GM19438 (cell line): ENCODE results near the gene SNRK.

Experiments used
- ATAC-seq: cut with Tn5 transposase; IDR thresholded peaks from one replicate; pipeline ENCODE4 v1.9.1; 2021; ENCODE audit warnings: low read depth; ENCODE audit not compliant: unreplicated experiment

Gene SNRK, protein sequence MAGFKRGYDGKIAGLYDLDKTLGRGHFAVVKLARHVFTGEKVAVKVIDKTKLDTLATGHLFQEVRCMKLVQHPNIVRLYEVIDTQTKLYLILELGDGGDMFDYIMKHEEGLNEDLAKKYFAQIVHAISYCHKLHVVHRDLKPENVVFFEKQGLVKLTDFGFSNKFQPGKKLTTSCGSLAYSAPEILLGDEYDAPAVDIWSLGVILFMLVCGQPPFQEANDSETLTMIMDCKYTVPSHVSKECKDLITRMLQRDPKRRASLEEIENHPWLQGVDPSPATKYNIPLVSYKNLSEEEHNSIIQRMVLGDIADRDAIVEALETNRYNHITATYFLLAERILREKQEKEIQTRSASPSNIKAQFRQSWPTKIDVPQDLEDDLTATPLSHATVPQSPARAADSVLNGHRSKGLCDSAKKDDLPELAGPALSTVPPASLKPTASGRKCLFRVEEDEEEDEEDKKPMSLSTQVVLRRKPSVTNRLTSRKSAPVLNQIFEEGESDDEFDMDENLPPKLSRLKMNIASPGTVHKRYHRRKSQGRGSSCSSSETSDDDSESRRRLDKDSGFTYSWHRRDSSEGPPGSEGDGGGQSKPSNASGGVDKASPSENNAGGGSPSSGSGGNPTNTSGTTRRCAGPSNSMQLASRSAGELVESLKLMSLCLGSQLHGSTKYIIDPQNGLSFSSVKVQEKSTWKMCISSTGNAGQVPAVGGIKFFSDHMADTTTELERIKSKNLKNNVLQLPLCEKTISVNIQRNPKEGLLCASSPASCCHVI

DNA sequence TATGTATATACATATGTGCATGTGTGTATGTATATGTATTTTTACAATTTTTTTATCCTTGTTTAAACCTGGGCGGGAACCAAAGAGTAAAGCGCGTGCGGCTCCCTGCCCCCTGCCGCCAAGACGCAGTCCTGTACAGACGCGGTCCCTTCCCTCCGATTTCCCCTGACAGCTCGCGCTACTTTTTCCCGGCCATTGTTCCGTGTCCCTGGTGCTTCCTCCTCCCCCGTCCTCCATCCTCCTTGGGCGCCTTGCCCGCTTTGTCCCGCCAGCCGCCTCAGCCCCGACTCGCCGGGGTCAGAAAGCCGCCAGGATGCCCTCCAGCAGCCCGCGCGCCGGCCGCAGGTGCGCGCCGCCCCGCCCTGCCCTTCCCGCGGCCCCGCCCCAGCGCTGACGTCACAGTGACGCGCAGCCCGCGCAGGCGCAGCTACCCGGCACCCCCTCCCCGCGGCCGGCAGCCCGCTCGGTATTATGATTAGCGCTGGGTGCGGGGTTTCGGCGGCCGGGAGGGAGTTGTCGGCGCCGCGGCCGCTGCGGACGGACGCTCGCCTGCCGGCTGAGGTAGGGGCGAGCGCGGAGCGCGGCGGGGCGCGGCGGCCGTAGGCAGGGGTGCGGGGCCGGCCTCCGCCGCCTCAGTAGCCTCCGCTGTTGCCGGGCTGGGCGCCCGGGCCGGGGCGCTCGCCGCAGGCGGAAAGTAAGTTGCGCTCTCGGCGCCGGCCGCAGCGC lies at the start of gene SNRK:
SNRK (plus strand) TSS at position 426 of the 726 bp plus-strand sequence. CDS start 16,664 bp downstream, outside the sequence.
- peak; percentile 80 for ATAC-seq

- no peak for ATAC-seq
Measured at GRCh38 chr3:43238801-43239200, 47.5 kb upstream of the SNRK start.

GRCh38 chr3:43239755-43240154 lies 46.6 kb upstream of the SNRK start:
- no peak for ATAC-seq

- ATAC-seq = no peak
Measured at GRCh38 chr3:43243590-43244587, 42.5 kb upstream of the SNRK start.

DNA sequence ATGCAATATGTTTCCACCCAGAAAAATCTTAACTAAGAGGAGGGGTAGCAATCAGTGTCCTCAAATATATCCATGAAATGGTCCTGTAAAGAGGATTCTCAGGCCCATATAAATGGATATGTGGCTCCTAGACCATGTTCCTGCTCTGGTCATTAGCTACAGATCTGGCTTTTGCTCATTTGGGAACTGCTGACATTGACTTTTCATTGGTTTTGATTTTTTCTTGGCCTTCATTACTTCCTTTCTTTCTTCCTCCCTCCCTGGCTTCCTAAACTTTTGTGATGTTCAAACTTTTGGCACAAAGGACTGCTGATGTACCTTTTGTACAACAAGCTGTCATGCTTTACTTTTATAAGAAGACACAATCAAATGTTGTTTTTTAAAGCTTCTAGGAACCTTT lies 41.6 kb upstream of the SNRK start:
- no peak for ATAC-seq

GRCh38 chr3:43246976-43247375 lies 39.4 kb upstream of the SNRK start:
- peak; percentile 69 for ATAC-seq

- no peak for ATAC-seq
Measured at GRCh38 chr3:43247561-43248184, 38.7 kb upstream of the SNRK start.

DNA sequence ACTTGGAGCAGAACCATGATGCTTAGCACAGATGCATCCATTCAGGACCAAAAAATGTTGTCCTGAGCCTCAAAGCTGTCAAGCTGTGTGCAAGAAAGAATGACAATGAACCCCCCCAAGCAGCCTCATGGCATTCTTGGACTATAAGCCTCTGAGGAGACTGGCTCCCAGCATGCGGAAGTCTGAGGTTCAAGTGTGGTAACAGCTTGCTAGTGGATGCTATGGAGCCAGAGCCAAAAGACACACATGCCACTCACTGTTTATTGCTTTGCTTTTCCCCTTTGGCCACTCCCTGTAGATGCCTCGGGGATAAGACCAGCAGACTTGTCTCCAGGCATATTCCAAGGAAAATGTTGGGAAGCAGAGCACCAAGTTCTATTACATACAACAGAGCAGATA lies 38.2 kb upstream of the SNRK start:
- ATAC-seq = no peak

DNA sequence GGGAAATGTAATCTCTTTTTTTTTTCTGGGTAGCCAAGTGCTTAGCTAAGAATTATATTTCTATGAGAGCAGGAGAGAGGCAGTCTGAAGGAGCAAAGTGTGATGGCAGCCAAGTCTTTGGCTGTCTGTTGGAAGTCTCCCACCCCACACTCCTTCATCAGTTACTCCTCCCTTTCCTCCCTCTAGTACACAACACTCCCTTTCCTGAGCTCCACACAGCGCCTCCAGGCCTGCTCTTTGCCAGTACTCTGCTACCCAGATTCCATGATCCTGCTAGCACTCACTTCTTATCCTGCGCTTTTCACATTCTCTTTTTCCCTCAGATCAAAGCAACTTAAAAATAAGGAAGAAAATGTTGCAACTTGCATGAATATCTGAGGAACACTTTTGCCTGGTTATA lies 37.4 kb upstream of the SNRK start:
- ATAC-seq = no peak

DNA sequence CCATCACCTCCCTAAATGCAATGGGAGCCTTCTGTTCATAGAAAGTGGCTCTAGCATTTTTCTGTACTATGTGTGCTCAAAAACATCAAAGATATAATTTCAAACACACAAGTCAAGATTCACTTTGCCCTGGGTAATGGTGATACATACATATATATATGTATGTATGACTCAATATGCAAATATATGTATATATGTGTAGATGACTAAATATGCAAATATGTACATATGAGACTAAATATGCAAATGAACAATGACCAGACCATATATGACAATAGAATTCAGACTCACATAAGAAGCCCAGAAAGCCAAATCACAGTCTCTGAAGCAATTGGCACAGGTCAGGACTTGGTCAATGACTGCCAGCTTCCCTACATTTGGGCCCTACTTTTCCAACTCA lies 36.9 kb upstream of the SNRK start:
- ATAC-seq = no peak

DNA sequence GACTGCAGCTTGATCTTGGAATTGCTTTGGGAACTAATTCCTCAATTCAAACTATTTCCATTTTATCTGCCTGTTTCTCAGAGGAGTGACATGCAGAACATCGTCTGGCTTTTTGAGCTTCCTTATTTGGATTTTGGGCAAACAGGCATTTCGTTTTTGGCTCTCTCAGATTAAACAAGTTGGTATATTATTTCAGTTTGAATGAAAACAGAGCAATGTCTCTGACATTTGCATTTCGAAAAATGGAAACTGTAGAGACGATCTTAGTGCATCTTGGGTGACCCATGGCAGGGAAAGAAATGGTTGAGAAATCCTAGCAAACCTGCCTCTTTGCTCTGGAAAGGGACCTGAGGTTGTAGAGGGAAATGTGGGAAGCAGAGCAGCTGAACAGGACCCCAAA lies 33.0 kb upstream of the SNRK start:
- no peak for ATAC-seq

GRCh38 chr3:43254125-43254524 lies 32.2 kb upstream of the SNRK start:
- no peak for ATAC-seq

GRCh38 chr3:43255662-43256061 lies 30.7 kb upstream of the SNRK start:
- no peak for ATAC-seq

- no peak for ATAC-seq
Measured at GRCh38 chr3:43256714-43257461, 29.5 kb upstream of the SNRK start.

GRCh38 chr3:43257850-43258249 lies 28.5 kb upstream of the SNRK start:
- ATAC-seq = no peak

DNA sequence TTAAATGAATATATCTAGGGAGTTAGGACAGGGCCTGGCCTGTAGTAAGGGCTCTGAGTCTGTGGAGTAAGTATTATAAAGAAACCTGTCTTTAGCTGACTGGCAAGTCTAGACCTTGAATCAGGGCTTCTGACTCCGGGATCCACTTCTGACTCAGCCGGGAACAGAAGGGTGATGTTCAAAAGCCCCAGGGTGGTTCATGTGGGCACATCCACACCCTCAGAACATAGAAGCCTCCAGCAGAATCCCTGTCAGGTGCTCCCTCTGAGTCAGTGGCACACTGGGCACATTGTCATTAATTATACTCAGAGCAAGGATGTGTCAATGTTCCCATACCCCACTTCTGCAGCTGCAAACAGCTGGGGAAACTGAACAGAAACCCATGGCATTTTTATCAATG lies 26.7 kb upstream of the SNRK start:
- no peak for ATAC-seq

DNA sequence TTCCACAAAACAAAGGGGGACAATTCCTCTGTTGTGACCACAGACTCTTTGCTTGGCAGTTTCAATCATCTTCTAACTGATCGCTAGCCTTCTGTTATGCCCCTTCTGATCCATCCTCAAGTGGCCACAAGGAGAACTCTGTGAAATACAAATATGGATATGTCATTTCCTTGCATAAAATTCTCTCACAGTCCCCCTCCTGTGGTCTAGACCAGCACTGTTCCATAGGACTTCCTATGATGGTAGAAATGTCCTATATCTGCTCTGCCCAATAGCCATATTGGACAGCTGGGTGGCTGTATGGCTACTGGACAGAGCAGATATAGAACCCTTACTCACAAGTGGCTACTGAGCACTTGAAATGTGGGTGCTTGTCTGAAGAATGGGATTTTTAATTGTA lies 25.9 kb upstream of the SNRK start:
- no peak for ATAC-seq

GRCh38 chr3:43262194-43262593 lies 24.1 kb upstream of the SNRK start:
- no peak for ATAC-seq

DNA sequence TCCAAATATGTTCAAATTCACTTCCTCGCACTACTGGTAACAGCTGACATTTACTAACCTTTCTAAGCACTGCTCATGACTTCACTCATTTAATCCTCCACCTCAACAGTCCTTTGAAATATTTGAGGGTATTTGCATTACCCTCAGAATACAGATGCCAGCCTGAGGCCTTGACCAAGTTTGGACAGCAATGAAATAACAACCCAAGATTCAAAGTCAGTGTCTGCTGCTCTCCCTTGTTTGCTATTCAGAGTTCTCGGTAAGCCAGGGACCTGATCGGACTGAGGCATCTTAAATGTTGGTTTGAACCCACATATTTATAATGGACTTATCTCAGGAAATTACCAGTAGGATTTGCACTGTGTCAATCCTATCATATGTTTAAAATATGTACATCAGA lies 19.9 kb upstream of the SNRK start:
- ATAC-seq = no peak
